GM10248 (cell line): ENCODE results near the gene CAPSL.

Experiments
- CTCF ChIA-PET: fragments of 300-600 bp; sonication (Branson Sonifier 250); formaldehyde crosslinking; extraction: SDS; loops from one replicate; lab custom pipeline; 2021; ENCODE audit warnings: antibody characterized with exemption; lab: Yijun Ruan, JAX
- POLR2A ChIA-PET: fragments of 350-650 bp; sonication (Branson Sonifier 250); formaldehyde crosslinking; extraction: SDS; loops from one replicate; lab custom pipeline; 2020; ENCODE audit warnings: antibody characterized with exemption; lab: Yijun Ruan, JAX
- DNase-seq: peaks from one replicate; pipeline ENCODE4 v3.0.0; 2012; ENCODE audit errors: extremely low spot score
- CTCF ChIP-seq: IDR thresholded peaks from 2 replicates; pipeline ENCODE4 v1.5.1; 2012; ENCODE audit warnings: mild to moderate bottlenecking, low read depth; ENCODE audit errors: extremely low read depth, missing control alignments, control extremely low read depth

Gene CAPSL

GRCh38 chr5:35880156-35880555 is 58.3 kb downstream of the CAPSL start:
- POLR2A ChIA-PET, result no interaction called here
- no peak for DNase-seq
- TF ChIP-seq CTCF, result no peak
- CTCF ChIA-PET, result interaction anchor here (0.9 to 1.8 kb wide), 8 partner anchors 9 to 26 kb away, joined by 3 to 5 read pairs (median 4); no protein-coding TSS in a partner anchor

GRCh38 chr5:35879649-35880048 is 58.8 kb downstream of the CAPSL start:
- CTCF ChIA-PET, result interaction anchor here (0.9 to 1.7 kb wide), 7 partner anchors 8 to 26 kb away, joined by 3 to 5 read pairs (median 4); no protein-coding TSS in a partner anchor
- POLR2A ChIA-PET, result no interaction called here
- no peak for DNase-seq
- no peak for TF ChIP-seq CTCF

GRCh38 chr5:35879096-35879495 is 59.3 kb downstream of the CAPSL start:
- no peak for TF ChIP-seq CTCF
- no peak for DNase-seq
- ChIA-PET POLR2A (no interaction called here), CTCF (interaction anchor here (1.6 kb wide), 2 partner anchors 19 to 24 kb away, joined by 4 to 5 read pairs; no protein-coding TSS in a partner anchor)

- TF ChIP-seq CTCF, result no peak
- DNase-seq, result no peak
- ChIA-PET CTCF (no interaction called here), POLR2A (no interaction called here)
Observed at GRCh38 chr5:35878079-35878478, 60.3 kb downstream of the CAPSL start.

GRCh38 chr5:35877655-35878054 is 60.8 kb downstream of the CAPSL start:
- no peak for TF ChIP-seq CTCF

GRCh38 chr5:35876922-35877321 is 61.5 kb downstream of the CAPSL start:
- POLR2A ChIA-PET, result no interaction called here
- CTCF ChIA-PET, result interaction anchor here (1.5 kb wide), 1 partner anchor 37 kb away, joined by 3 read pairs; no protein-coding TSS in a partner anchor
- DNase-seq, result no peak

More at GRCh38 chr5:35877655-35878054, 60.8 kb downstream of the CAPSL start:
- CTCF ChIA-PET, result no interaction called here
- POLR2A ChIA-PET, result no interaction called here
- no peak for DNase-seq

More at GRCh38 chr5:35876922-35877321, 61.5 kb downstream of the CAPSL start:
- no peak for TF ChIP-seq CTCF
